ENCODE data around the gene GLRX3.

DNA sequence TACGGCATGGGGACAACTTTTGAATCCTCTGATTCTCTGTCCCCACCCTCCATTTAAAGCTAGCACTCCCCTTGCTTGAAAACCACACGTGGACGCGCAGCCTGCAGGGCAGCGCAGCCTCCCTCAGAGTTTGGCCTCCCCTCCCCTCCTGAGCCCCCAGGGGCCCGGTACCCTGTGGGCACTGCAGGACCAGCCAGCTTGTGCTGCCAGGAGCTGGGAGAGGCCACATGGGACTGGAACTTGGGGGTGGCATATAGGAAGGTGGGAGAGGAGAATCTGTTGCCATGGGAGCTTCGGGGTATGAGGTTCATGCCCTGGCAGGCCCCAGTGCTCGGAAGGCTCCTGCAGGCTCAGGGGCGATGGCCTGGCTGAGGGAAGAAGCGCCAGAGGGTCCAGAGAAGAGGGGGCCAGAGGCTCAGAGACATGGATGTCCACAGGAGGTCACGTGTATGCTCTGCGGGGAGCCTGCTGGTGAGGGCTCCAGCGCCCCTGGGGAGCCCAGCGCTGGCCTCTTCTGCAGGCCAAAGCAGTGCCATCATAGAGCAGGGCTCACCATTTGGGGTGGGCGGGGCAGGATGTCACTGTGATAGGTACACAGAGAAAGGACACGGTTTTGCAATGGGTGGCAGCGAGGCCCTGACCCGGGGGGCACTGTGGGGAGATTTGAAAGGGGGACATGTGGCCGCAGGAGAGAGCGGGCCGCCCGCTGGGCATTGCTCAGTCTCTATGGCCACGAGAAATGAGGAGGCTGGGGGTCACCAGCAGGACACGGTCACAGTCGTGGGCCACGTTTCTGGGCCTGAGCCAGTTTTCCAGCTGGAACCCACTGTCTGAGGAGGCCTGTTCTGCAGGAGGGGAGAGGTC, 64.2 kb downstream of the GLRX3 start:
- TF ChIP-seq, protein P1, sequence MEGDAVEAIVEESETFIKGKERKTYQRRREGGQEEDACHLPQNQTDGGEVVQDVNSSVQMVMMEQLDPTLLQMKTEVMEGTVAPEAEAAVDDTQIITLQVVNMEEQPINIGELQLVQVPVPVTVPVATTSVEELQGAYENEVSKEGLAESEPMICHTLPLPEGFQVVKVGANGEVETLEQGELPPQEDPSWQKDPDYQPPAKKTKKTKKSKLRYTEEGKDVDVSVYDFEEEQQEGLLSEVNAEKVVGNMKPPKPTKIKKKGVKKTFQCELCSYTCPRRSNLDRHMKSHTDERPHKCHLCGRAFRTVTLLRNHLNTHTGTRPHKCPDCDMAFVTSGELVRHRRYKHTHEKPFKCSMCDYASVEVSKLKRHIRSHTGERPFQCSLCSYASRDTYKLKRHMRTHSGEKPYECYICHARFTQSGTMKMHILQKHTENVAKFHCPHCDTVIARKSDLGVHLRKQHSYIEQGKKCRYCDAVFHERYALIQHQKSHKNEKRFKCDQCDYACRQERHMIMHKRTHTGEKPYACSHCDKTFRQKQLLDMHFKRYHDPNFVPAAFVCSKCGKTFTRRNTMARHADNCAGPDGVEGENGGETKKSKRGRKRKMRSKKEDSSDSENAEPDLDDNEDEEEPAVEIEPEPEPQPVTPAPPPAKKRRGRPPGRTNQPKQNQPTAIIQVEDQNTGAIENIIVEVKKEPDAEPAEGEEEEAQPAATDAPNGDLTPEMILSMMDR (conservative IDR thresholded peaks at IDR 0.05; ENCODE audit: low read depth, low read length): no peak
- TF ChIP-seq EZH2 (IDR thresholded peaks at IDR 0.05; ENCODE audit: low read length, unreplicated experiment): no peak

Measured in PC-3 (cell line).